ENCODE results near the gene NSG1. TPM values are rescaled to one million over a fixed set of nuclear protein-coding genes. Genes with fewer than 3 reads are reported as not detected.

NSG1 gene
- total RNA-seq, 1 experiment from 2014 or later: not detected

GRCh38 chr4:4456816-4457578 lies 70.1 kb downstream of the NSG1 start:
- no peaks in the 10 kb centered on the region for H4K20me1 ChIP-seq (ENCODE audit: insufficient read depth)
- no peak overlapping the region for H3K27ac ChIP-seq
- H2AFZ ChIP-seq: no peak overlapping the region
- H3K36me3 ChIP-seq (ENCODE audit: low read depth): no peaks in the 10 kb centered on the region
- H3K79me2 ChIP-seq (ENCODE audit: low read depth): no peaks in the 10 kb centered on the region
- no peaks in the 10 kb centered on the region for H3F3A ChIP-seq (ENCODE audit: insufficient read depth, low read depth)
- POLR2A ChIA-PET (ENCODE audit: unreplicated experiment): interaction anchor here (0.7 kb wide), 1 partner anchor 142 kb away, joined by 3 read pairs; no protein-coding TSS in a partner anchor
- no peaks in the 10 kb centered on the region for H3K4me1 ChIP-seq (replicated peaks; ENCODE audit: insufficient read depth)
- no peaks in the 10 kb centered on the region for H3K9me3 ChIP-seq (ENCODE audit: insufficient read depth, low read depth)
- H3K4me3 ChIP-seq: no peak overlapping the region
- TF ChIP-seq EZH2 (IDR thresholded peaks at IDR 0.05; ENCODE audit: low read depth) (no peak), CTCF (conservative IDR thresholded peaks at IDR 0.05) (no peak)
- intact Hi-C loops (cut with micrococcal nuclease; ENCODE audit: unreplicated experiment): no loop called here
- no peak for DNase-seq
- no peaks in the 10 kb centered on the region for H3K27me3 ChIP-seq (ENCODE audit: insufficient read depth, low read depth)
- CTCF ChIA-PET: no interaction called here
- no peak overlapping the region for H3K4me2 ChIP-seq
- no peaks in the 10 kb centered on the region for H3K9me2 ChIP-seq (ENCODE audit: insufficient read depth)
- no TSS peak for BruUV-seq (replicated peaks)

GRCh38 chr4:4457803-4458553 lies 71.1 kb downstream of the NSG1 start:
- no peak overlapping the region for H3K4me2 ChIP-seq
- H3K9me2 ChIP-seq (ENCODE audit: insufficient read depth): no peaks in the 10 kb centered on the region
- no peaks in the 10 kb centered on the region for H3K9me3 ChIP-seq (ENCODE audit: insufficient read depth, low read depth)
- no peak for TF ChIP-seq CTCF (conservative IDR thresholded peaks at IDR 0.05)
- no peak for TF ChIP-seq EZH2 (IDR thresholded peaks at IDR 0.05; ENCODE audit: low read depth)
- ChIA-PET POLR2A (ENCODE audit: unreplicated experiment) (no interaction called here), CTCF (no interaction called here)
- no peaks in the 10 kb centered on the region for H3K27me3 ChIP-seq (ENCODE audit: insufficient read depth, low read depth)
- no peaks in the 10 kb centered on the region for H3K36me3 ChIP-seq (ENCODE audit: low read depth)
- no TSS peak for BruUV-seq (replicated peaks)
- no peaks in the 10 kb centered on the region for H4K20me1 ChIP-seq (ENCODE audit: insufficient read depth)
- H2AFZ ChIP-seq: no peak overlapping the region
- H3K4me1 ChIP-seq (replicated peaks; ENCODE audit: insufficient read depth): no peaks in the 10 kb centered on the region
- no peak for DNase-seq
- H3K79me2 ChIP-seq (ENCODE audit: low read depth): no peaks in the 10 kb centered on the region
- H3F3A ChIP-seq (ENCODE audit: insufficient read depth, low read depth): no peaks in the 10 kb centered on the region
- no peak overlapping the region for H3K4me3 ChIP-seq
- H3K27ac ChIP-seq: no peak overlapping the region
- intact Hi-C loops (cut with micrococcal nuclease; ENCODE audit: unreplicated experiment): no loop called here

- no peaks in the 10 kb centered on the region; the same call in 1 of the 2 replicates for H3K36me3 ChIP-seq (ENCODE audit: low read depth)
- no peak overlapping the region for H3K27ac ChIP-seq
- H3K79me2 ChIP-seq (ENCODE audit: low read depth): no peaks in the 10 kb centered on the region
- no peaks in the 10 kb centered on the region for H3F3A ChIP-seq (ENCODE audit: insufficient read depth, low read depth)
- BruUV-seq (replicated peaks): no TSS peak
- H3K4me2 ChIP-seq: no peak overlapping the region
- TF ChIP-seq CTCF (conservative IDR thresholded peaks at IDR 0.05) (no peak), EZH2 (IDR thresholded peaks at IDR 0.05; ENCODE audit: low read depth) (no peak)
- intact Hi-C loops (cut with micrococcal nuclease; ENCODE audit: unreplicated experiment): no loop called here
- ChIA-PET CTCF (no interaction called here), POLR2A (ENCODE audit: unreplicated experiment) (no interaction called here)
- H3K9me3 ChIP-seq (ENCODE audit: insufficient read depth, low read depth): no peaks in the 10 kb centered on the region
- H3K27me3 ChIP-seq (ENCODE audit: insufficient read depth, low read depth): no peaks in the 10 kb centered on the region
- H3K9me2 ChIP-seq (ENCODE audit: insufficient read depth): no peaks in the 10 kb centered on the region
- H3K4me1 ChIP-seq (replicated peaks; ENCODE audit: insufficient read depth): no peaks in the 10 kb centered on the region
- H2AFZ ChIP-seq: no peak overlapping the region
- no peak overlapping the region for H3K4me3 ChIP-seq
- H4K20me1 ChIP-seq (ENCODE audit: insufficient read depth): no peaks in the 10 kb centered on the region
- DNase-seq: no peak
Observed at GRCh38 chr4:4459181-4459580, 72.3 kb downstream of the NSG1 start.
